22Rv1 (cell line): ENCODE data around the gene IL3.

ENCODE experiments used
- ZFX ChIP-seq: fragments of 450-650 bp; IDR thresholded peaks from 2 replicates; pipeline ENCODE4 v1.6.1; 2017; ENCODE audit warnings: antibody characterized with exemption, borderline replicate concordance
- TF ChIP-seq, protein P1 (sequence below): fragments of 450-650 bp; IDR thresholded peaks from 2 replicates; pipeline ENCODE4 v1.5.1; 2017; ENCODE audit warnings: mild to moderate bottlenecking

DNA sequence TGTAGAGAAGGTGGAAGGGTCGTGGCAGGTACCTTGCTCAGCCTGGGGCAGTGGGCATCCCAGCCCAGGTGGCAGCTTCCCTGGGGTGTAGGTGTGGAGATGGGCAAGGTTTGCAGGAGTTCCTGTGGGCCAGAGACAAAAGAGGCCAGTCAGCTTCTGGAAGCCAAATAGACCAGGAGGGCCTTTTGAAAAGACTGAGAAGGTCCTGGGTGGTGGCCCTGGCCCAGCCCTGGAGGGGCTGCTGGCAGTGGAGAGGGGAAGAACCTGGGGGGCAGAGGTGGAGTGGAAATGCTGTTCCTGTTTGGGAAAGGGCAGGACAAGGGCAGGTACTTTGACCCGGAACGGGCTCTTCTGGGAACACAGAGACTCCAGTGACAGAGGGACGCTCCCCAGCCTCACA is 7.0 kb upstream of the IL3 start:
- TF ChIP-seq, protein P1, sequence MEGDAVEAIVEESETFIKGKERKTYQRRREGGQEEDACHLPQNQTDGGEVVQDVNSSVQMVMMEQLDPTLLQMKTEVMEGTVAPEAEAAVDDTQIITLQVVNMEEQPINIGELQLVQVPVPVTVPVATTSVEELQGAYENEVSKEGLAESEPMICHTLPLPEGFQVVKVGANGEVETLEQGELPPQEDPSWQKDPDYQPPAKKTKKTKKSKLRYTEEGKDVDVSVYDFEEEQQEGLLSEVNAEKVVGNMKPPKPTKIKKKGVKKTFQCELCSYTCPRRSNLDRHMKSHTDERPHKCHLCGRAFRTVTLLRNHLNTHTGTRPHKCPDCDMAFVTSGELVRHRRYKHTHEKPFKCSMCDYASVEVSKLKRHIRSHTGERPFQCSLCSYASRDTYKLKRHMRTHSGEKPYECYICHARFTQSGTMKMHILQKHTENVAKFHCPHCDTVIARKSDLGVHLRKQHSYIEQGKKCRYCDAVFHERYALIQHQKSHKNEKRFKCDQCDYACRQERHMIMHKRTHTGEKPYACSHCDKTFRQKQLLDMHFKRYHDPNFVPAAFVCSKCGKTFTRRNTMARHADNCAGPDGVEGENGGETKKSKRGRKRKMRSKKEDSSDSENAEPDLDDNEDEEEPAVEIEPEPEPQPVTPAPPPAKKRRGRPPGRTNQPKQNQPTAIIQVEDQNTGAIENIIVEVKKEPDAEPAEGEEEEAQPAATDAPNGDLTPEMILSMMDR: no peak
- TF ChIP-seq ZFX: no peak
